ENCODE data around the gene TMEM80.
"Not testable (repeated sequence)": the region's sequence is repeated elsewhere in the genome, so short reads cannot be mapped to it uniquely, and the experiment has no call there.

The TMEM80 gene

DNA sequence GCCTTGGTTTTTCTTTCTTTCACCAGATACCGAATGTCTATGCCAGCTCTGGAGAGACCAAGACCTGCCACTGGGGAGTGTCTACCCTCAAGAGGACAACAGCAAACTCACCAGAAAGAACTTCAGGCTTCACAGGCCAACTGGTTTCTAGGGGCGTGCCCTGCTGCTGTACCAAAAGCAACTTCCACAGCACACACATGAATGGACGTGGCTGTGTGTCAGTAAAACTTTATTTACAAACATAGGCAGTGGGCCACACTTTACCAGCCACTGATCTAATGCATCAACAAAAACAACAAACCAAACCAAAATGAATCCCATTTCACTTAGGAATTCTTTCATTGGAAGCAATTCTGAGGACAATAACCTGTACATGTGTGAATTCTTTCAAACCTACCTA is 17.3 kb upstream of the TMEM80 start:
- Histone ChIP-seq H3K27ac (no peak overlapping the region), H3K4me3 (no peak overlapping the region)

DNA sequence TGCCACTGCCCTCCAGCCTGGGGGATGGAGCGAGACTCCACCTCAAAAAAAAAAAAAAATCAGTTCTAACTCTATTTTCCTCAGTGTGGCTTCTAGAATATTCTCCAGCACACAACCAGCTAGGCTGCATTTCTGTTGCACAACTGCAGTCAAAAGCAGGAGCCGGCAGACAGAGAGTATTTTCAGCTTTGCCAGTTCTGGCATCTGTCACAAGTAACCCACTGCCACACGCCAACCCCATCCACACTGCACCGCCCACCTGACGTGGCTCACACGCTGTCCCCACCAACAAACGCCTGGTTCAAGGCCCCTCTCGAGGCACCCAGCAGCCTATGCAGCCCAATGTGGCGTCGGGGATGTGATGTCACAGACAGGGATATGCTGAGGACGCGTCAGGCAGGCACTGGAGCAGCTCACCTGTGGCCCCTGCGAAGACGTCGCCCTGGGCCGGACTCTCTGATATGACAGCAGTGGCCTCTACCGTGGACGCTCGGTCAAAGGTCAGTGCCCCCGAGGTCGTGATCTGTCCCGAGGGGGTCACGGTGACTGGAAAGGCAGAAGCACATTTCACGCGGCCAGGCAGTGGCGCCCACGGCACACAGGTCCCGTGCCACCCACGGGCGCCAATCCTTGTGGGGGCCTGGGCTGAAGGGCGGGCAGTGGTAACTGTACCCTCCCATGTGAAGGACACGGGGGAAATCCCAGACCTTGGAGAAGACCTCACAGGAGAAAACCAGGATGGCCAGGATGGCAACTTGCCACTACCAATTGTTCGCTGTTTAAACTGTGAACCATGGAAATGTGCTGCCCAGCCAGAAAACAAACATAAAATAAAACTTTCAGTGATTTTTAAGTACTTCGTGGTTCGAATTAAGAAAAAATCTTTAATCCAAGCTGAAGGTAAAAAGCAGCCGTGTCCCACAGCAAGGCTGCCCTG is 16.1 kb upstream of the TMEM80 start:
- no peak overlapping the region for H3K27ac ChIP-seq
- no peak overlapping the region for H3K4me3 ChIP-seq

DNA sequence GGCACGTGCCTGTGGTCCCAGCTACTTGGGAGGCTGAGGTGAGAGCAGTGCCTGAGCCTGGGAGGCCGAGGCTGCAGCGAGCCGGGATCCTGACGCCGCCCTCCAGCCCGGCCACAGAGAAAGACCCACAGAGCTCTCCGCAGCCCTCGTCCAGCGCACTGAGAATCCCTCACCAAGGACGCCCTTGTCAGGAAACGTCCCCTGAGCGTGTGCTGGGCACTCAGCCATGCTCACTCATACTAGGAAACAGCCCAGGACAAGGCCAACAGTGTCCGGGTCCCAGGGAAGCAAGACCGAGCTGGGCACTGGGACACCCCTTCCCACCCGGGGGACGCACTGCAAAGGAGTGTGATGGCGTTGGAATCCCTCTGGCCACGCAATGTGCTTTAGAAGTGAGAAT is 15.1 kb upstream of the TMEM80 start:
- Histone ChIP-seq H3K4me3 (no peak overlapping the region), H3K27ac (no peak overlapping the region)

DNA sequence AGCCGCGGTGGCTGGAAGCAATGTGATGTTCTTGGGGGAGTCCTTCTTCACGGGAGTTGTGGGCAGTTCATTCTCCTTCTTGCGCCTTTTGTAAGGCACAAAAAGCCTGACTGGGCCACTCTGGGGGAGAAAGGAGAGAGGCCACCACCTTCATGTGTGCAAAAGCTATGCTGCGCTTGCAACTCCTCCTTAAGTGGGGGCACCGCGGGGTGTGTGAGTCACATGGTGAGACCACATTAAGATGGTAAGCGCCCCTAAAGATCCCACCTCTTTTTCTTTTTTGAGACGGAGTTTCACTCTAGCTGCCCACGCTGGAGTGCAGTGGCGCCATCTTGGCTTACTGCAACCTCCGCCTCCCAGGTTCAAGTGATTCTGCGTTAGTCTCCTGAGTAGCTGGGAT is 14.6 kb upstream of the TMEM80 start:
- no peak overlapping the region for H3K27ac ChIP-seq
- H3K4me3 ChIP-seq = no peak overlapping the region

DNA sequence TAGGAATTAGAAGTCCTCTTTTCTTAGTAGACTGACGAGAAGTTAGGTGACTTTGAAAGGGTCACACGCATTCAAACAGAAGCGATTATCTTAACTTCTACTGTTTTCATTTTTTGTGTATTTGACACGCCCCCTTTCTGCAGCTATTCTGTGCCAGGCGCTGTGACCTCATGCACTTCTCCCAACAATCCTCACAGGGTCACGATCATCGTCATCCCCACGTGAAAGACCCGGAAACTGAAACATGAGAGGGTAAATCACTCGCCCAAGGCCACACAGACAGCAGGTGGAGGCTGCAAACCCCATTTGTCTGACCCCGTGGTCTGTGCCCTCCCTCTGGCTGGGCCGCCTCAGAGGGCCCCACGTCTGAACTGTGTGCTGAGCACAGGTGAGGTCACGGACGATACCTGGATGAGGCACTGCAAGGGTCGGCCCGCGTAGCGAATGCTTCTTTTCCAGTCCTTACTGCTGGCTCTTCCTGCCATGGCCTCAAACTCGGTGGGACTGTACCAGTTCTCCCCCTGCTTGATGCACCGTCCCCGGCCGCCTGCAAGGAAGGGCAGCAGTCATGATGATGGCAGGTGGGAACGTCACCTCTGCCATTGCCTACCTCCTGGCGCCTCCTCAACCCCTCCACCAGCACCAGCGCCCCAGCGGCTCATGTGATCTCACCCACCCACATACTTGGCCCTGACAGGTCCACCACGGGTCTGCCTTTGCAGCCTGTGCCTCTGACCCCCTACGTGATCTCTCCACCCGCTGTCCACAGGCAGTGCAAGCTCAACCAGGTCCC is 9.0 kb upstream of the TMEM80 start:
- H3K4me3 ChIP-seq = no peak overlapping the region
- H3K27ac ChIP-seq = no peak overlapping the region

DNA sequence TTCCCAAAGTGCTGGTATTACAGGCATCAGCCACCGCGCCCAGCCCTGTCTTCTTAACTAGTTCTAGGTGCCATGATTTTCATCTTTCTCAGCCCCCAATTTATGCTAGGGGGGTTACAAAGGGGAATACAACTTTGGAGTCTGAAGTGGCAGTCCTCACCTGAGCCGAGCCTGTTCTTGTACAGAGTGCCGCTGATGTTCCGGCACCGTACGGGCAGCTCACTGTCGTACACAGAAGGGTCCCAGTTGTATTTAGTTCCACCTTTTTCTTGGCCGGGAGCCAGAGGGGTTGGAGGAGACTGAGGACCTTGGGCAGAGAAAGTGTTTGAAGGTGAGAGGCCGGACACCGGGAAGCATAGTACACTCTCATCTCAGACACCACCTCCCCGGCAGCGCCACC is 7.9 kb upstream of the TMEM80 start:
- no peak overlapping the region for H3K4me3 ChIP-seq
- H3K27ac ChIP-seq = no peak overlapping the region

DNA sequence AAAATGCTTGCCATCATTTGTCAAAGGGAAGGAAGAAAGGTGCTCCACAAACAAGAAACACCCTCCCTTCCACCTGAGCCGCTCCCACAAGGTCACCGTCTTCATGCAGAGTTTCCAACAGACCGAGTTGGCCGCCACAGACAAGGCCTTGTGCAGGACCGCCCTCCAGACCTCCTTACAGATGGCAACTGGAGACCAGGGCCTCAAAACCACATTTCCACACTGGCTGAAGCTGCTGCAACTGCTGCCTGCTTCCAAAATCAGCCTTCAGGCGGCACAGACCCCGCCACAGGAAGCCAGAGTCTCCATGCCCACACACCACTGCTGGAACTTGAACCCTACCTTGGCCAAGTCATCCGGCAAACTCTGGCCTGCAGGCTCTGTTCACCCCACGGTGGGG is 6.9 kb upstream of the TMEM80 start:
- Histone ChIP-seq H3K27ac (no peak overlapping the region), H3K4me3 (no peak overlapping the region)

DNA sequence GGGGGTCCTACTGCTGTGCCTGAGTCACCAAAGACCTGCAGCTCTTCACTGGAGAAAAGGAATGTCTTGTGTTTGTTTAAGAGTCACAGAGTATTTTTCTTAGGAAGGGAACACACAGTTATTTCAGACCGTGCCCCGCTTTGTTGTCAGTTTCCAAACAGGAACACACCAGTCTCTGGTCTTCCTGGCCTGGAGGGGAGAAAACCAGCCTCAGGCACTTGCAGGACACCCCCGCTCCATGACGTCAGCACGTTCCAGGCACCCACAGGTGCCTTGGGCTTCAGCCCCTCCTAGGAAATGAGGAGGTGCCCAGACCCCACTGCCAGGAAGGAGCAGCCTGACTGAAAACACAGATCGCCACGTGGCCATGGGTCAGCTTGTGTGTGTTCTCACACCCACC is 6.0 kb upstream of the TMEM80 start:
- Histone ChIP-seq H3K4me3 (no peak overlapping the region), H3K27ac (no peak overlapping the region)

DNA sequence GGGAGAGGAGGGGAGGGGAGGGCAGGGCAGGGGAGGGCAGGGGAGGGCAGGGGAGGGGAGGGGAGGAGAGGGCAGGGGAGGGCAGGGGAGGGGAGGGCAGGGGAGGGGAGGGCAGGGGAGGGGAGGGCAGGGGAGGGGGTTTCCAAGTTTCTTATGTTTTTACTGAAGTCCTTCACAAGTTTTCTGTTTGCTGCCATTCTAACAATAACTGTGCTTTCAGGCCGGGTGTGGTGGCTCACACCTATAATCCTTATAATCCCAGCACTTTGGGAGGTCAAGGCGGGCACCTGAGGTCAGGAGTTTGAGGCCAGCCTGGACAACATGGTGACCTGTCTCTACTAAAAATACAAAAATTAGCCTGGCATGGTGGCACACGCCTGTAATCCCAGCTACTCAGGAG is 5.4 kb upstream of the TMEM80 start:
- not testable (repeated sequence) for H3K27ac ChIP-seq, H3K4me3 ChIP-seq

DNA sequence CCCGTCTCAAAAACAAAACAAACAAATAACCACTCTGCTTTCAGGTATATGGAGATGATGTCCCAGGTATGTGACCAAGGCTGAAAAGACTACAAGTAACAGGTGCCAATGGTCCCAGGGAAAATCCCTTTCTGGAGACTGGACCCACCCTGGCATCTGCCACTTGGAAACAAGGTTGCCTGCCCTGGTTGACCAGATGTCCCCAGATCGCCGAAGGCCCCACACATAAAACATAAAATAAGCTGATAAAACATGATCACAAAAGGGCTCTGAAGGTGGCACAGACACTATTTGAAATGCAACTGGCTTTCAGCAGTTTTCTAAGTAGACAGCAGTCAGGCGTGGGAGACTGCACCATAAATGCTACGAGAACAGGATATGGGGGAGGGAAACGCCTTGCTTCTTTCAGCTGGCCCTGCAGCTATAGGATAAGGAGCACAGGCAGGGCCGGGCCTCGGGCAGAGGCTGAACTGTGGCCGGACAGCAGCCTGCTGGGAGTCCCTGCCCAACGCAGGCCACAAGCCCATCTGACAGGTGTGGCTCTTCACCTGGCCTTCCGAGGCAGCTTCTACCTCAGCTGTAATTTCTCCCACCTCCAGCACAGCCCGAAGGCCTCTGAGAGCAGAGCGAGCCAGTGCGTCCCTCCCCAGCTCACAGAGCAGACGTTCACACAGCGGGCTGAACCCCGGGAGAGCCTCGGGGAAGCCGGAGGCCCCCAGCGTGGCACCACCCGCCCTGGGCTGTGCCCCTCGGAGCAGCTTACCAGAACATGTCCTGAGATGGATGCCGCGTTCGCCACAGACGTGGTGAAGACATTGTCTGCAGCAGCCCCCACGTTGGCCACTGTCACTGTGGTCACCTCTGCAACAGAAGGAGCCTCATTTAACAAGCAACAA is 4.6 kb upstream of the TMEM80 start:
- H3K4me3 ChIP-seq = no peak overlapping the region
- no peak overlapping the region for H3K27ac ChIP-seq

DNA sequence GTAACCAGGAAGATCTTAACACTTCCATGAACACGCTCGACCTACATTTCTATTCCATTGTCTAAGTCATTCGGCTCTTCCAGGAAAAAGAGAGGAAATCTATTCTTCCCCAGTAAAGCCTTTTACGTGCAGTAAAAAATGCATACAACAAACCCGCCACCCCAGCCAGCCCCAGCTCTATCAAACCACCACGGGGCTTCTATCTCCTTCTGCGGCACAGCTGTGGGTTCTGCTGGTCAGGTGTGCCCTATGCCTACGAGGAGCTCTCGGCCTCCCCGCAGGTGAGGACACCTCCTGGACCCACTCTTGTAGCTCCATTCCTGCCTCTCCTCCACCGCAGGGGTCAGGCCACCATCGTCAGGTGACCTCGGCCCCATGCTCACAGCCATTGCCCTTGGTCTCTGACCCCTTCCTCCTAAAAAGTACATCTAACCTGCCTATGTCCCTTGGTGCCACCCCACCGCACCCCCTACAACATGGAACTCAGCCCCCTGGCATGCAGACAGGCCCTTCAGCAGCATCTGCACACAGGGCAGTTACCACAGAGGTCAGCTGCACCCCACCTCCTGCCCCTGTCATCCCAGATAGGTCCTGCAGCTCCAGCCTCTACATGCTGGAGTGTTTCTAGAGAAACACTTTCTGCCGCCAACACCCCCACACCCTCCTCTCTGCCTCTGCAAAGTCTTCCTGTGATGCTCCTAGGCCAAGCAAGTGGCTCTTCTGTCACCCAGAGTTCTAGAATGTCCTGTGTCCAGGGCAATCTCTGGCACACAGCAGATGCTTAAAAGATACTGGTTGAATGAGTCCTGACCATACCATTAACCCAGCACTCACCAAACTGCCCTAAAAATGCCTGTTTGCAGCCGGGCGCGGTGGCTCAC is 3.7 kb upstream of the TMEM80 start:
- Histone ChIP-seq H3K4me3 (no peak overlapping the region), H3K27ac (no peak overlapping the region)

DNA sequence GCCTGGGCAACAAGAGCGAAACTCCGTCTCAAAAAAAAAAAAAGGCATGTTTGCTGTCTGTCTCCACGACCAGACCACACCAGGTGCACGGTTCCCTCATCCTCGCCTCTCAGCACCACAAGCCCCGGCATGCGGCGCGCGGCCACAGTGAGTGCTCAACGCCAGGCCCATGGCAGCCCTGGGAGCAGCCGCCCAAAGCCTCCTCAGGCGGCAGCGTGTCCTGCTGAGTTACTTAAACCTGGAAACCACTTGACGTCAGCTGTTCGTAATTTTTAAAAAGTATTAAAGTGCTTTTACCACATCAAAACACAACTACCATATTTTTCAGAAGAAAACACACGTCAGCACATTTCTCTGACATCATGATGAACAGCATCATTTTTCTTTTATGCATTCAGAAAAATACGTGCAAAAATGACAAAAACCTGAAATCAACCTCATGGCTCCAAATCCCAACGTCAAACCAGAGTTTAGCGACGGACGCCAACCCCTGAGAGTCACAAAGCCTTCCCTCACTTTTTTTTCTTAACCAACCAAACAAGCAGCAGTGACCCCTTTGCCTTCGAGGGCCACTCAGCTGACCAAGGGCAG is 2.7 kb upstream of the TMEM80 start:
- Histone ChIP-seq H3K4me3 (peak overlapping the region in 3 of 7 experiments; percentile 17 to 93 (median 23)), H3K27ac (peak overlapping the region in 16 of 21 experiments; percentile 43 to 100 (median 98))

DNA sequence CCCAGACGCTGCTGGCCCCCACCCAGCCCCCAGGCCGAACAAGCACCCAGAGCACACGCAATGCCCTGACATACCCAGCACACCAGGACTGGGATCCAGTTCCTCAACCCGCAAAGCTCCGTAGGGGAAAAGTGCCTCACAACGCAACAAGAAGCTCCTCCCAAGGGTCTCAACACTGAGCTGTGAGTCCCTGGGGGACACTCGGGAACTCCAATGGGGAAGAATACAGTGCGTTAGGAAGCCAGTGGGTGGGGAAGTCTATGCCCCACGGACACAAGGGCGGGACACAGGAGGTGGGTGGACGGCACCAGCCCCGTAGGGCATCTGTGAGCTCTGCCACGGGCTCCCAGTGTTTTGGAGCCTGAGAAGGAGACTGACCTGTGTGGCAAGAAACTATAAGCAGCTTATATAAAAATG is 2.2 kb upstream of the TMEM80 start:
- Histone ChIP-seq H3K4me3 (peak overlapping the region in 4 of 7 experiments; percentile 17 to 93 (median 22)), H3K27ac (peak overlapping the region in 18 of 21 experiments; percentile 20 to 100 (median 98))

DNA sequence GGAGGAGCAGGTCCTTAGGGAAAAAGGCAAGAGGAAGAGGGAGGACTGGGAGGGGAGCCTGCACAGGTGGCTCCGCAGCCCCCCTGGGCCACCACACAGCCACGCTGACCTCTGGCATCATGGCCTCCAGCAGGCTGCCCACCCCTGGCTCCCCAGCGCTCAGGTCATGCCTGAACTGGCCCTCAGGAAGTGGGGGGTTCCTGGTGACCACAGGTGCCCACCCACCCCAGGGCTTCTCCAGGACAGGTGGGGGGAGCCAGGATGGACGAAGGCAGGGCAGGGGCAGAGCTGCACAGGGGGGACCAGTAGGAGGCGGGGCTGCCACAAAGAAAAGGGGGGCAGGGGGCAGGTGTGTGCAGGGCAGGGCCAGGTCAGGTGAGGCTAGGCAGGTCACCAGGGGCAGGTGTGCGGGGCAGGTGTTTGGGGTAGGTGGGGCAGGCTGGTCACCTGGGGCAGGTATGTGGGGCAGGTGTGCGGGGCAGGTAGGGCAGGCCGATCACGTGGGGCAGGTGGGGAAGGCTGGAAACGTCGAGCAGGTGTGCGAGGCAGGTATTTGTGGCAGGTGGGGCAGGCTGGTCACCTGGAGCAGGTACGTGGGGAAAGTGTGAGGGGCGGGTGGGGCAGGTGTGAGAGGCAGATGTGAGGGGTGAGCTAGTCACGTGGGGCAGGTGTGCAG is 1.6 kb upstream of the TMEM80 start:
- H3K4me3 ChIP-seq = peak overlapping the region; percentile 27 to 98 (median 75)
- H3K27ac ChIP-seq = peak overlapping the region in 17 of 21 experiments; percentile 84 to 100 (median 100)

DNA sequence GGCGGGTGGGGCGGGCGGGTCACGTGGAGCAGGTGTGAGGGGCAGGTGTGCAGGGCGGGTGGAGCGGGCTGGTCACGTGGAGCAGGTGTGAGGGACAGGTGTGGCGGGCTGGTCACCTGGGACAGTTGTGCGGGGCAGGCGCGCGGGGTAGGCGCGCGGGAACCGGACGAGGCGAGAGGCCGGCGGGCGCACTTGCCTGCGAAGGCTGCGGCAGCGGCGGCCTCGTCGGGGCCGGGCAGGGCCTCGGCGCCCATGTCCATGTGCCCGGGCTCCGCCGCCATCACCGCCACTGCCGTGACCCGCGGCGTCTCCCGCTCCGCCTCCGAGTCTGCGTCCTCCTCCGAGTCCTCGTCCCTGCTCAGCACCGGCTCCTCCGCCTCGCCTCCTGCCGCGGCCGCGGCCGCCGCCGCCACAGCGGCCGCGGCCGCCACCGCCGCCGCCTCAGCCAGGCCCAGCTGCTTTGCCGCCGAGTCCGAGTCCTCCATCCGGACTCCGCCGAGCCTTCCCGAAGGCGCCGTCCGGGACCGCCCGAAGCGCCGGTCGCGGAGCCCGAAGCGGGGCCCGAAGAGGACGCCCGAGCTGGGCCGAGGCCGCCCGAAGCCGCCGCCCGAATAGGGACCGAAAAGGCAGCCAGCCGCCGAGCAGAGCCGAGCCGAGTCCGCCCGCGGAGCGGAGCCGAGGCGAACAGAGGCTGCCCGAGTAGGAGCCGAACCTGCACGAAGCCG is 891 bp upstream of the TMEM80 start, which contains the start of gene DEAF1:
DEAF1 (minus strand) TSS at position 660 of the 725 bp plus-strand sequence; CDS start at position 485, 175 bp downstream.
- H3K27ac ChIP-seq = peak within 1 kb of the TSS; percentile 94 to 100 (median 100)

DNA sequence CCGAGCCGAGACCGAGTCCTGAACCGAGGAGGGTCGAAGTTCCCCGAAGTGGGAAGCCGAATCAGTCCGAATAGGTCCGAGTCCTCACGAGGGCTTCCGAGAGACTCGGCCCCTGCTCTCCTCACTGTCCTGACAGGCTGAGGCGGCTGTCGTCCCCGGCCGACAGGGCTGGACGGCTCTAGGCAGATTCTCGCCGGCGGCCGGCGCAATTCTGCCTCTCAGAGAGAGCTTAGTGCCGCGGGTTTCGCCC is 403 bp upstream of the TMEM80 start:
- H3K27ac ChIP-seq = peak overlapping the region; percentile 92 to 100 (median 100)
- peak overlapping the region; percentile 66 to 98 (median 81) for H3K4me3 ChIP-seq

More for the DNA sequence above, 891 bp upstream of the TMEM80 start, which contains the start of gene DEAF1:
- H3K4me3 ChIP-seq = peak within 1 kb of the TSS; percentile 66 to 98 (median 81)

DNA sequence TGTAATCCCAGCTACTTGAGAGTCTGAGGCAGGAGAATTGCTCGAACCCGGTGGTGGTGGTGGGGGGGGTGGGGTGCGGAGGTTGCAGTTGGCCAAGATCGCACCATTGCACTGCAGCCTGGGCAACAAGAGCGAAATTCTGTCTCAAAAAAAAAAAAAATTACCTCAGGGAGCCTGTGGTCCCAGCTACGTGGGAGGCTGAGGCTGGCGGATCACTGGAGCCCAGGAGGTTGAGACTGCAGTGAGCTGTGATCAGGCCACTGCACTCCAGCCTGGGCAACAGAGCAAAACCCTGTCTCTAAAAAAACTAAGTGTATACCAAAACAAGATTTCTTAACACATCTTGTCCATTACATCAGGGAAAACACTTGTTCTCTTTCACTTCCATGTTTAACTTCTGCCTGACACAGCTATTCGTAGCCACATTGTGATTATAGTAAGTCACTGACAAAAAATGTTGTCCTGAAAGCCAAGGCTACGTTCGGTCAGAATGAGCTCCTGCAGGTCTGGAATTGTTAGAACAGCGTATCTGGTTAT is 1.4 kb downstream of the TMEM80 start:
- H3K4me3 ChIP-seq = peak overlapping the region; percentile 66 to 98 (median 81)
- H3K27ac ChIP-seq = peak overlapping the region in 20 of 21 experiments; percentile 98 to 100 (median 100)

Measured in skin epidermis (tissue), 12 donors.